Neural progenitor cell (in vitro differentiated cells): ENCODE measurements around the gene BRD3OS.

Experiments used
- EZH2 ChIP-seq: fragments of 200-600 bp; sonication (generic); IDR thresholded peaks from 2 replicates; pipeline ENCODE4 v1.6.1; 2017; ENCODE audit warnings: antibody characterized with exemption, mild to moderate bottlenecking, moderate library complexity
- EZH2phosphoT487 ChIP-seq: fragments of 200-600 bp; sonication (generic); IDR thresholded peaks from 2 replicates; pipeline ENCODE4 v1.6.1; 2017; ENCODE audit warnings: antibody characterized with exemption
- TF ChIP-seq, protein P1 (sequence below): fragments of 200-600 bp; sonication (generic); IDR thresholded peaks from 2 replicates; pipeline ENCODE4 v1.5.1; 2017; ENCODE audit warnings: antibody characterized with exemption, mild to moderate bottlenecking

DNA sequence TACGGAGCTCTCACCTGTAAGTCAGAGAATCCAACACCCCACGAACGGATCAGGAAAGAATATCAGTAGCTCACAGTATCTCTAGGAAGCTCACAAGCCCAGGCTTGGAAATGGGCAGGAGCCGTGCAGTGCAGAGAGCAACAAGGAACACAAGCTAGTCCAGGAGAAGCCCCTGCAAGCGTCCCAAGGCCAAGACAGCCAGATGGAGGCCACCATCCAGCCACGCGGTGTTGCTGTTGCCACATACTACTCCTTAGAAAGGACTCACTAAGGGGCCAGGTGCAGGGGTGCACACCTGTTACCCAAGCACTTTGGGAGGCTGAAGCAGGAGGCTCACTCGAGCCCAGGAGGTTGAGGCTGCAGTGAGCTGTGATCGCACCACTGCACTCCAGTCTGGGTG is 17.7 kb upstream of the BRD3OS start:
- TF ChIP-seq, protein P1, sequence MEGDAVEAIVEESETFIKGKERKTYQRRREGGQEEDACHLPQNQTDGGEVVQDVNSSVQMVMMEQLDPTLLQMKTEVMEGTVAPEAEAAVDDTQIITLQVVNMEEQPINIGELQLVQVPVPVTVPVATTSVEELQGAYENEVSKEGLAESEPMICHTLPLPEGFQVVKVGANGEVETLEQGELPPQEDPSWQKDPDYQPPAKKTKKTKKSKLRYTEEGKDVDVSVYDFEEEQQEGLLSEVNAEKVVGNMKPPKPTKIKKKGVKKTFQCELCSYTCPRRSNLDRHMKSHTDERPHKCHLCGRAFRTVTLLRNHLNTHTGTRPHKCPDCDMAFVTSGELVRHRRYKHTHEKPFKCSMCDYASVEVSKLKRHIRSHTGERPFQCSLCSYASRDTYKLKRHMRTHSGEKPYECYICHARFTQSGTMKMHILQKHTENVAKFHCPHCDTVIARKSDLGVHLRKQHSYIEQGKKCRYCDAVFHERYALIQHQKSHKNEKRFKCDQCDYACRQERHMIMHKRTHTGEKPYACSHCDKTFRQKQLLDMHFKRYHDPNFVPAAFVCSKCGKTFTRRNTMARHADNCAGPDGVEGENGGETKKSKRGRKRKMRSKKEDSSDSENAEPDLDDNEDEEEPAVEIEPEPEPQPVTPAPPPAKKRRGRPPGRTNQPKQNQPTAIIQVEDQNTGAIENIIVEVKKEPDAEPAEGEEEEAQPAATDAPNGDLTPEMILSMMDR: no peak
- TF ChIP-seq EZH2 (no peak), EZH2phosphoT487 (no peak)
